Peyer's patch (tissue), 4 donors: ENCODE data around the gene MST1.

ENCODE experiments used
- POLR2A ChIP-seq, 2 donors: fragments of 450-650 bp; IDR thresholded peaks; one replicate each; pipeline ENCODE4 v1.5.1; 2017; ENCODE audit warnings: antibody characterized with exemption in 2 of 2, mild to moderate bottlenecking in 2 of 2, moderate library complexity in 2 of 2
- TF ChIP-seq, protein P1 (sequence below), 6 experiments: fragments of 450-650 bp in 4 of 6; fragments of 200-600 bp in 2 of 6; sonication (generic) in 1 of 6; IDR thresholded peaks; one replicate each; pipeline ENCODE4 v1.5.1; 2017 to 2019; ENCODE audit warnings: antibody characterized with exemption in 6 of 6, mild to moderate bottlenecking in 3 of 6, moderate library complexity in 1 of 6

DNA sequence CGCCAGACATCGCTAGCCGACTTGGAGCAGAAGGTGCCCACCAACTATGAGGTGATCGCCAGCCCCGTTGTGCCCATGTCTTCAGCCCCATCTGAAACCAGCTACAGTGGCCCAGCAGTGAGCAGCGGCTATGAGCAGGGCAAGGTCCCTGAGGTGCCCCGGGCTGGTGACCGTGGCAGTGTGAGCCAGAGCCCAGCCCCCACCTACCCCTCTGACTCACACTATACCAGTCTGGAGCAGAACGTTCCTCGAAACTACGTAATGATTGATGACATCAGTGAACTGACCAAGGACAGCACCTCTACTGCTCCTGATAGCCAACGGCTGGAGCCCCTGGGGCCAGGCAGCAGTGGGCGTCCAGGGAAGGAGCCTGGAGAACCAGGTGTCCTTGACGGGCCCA is 28.0 kb downstream of the MST1 start:
- TF ChIP-seq, protein P1, sequence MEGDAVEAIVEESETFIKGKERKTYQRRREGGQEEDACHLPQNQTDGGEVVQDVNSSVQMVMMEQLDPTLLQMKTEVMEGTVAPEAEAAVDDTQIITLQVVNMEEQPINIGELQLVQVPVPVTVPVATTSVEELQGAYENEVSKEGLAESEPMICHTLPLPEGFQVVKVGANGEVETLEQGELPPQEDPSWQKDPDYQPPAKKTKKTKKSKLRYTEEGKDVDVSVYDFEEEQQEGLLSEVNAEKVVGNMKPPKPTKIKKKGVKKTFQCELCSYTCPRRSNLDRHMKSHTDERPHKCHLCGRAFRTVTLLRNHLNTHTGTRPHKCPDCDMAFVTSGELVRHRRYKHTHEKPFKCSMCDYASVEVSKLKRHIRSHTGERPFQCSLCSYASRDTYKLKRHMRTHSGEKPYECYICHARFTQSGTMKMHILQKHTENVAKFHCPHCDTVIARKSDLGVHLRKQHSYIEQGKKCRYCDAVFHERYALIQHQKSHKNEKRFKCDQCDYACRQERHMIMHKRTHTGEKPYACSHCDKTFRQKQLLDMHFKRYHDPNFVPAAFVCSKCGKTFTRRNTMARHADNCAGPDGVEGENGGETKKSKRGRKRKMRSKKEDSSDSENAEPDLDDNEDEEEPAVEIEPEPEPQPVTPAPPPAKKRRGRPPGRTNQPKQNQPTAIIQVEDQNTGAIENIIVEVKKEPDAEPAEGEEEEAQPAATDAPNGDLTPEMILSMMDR (IDR thresholded peaks at IDR 0.05), result no peak
- no peak for TF ChIP-seq POLR2A (IDR thresholded peaks at IDR 0.05)
